NCI-H2171 treated with DMSO at 0.1 percent for 48 hours (cell line): ENCODE data around the gene HLF.

ENCODE experiments used
- DNase-seq: peaks from one replicate; lab custom pipeline; 2025; lab: John Stamatoyannopoulos, UW

Gene HLF

DNA sequence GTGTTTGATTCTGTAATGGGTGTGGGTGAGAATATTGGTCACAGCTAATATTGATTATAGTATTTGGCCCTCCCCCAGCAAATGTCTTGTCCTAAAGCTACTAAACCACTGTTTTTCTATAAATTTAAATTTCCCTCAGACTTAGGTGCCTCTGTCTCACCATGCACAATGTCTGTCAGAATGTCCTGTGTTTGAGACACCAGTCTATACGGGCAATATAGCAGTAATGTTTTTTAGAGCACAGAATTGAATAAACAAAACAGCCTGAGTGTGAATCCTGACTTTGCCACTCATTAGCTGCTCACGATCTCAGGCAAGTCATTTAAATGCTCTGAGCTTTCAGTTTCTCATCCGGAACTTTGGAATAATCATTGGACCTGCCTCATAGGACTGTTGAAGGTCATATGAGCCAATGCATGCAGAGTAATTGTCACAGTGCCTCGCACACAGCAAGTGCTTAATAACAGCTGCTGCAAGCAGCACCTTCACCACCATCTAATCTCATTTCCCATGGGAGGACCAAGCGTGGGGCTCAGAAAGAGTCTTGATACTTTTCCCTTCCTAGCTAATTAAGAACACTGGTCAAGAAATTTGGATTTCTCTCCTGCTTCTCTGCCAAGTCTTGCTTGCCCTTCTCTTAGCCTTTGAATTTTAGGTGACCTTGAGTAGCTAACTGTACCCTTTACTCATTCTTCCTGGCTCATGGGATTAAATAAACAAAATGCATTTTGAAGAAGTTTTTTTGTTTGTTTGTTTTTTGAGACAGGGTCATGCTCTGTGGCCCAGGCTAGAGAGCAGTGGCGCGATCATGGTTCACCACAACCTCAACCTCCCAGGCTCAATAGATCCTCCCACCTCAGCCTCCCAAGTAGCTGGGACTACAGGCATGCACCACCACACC is 9.8 kb downstream of the HLF start:
- no peak for DNase-seq

DNA sequence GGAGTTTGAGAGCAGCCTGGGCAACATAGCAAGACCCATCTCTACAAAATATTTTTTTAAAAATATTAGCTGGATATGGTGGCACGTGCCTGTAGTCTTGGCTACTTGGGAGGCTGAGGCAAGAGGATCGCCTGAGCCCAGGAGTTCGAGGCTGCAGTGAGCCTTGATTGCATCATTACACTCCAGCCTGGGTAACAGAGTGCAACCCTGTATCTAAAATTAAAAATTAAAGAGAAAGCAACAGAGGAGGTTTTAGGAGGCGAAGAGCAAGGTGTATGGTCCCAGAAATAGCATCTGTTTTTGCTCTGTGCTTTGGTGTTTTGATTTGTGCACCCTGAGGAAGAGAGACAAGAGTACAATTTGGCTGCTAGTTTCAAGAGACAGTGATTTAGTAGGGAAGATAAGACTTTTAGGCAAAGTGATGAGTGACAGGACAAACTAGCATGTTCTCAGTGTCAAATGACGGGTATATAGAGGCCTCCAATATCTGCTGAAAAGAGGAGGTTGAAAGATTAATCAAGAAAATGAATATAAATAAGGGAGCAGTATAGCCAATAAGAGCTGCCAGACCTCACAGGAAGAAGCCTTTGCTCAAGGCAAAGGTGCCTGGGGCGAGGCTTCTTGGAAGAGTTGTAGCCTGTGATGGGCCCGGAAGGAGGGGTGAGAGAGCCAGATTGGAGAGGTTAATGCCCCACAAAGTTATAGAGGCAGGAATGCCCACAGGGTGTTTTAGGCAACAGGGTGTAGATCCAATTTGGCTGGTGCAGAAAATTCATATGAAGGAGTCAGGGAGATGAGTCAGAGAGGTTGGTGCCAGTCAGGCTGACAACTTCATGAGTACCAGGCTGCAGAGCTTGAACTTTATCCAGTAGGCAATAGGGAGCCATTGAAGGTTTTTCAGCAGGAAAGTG is 11.4 kb downstream of the HLF start:
- DNase-seq, result no peak

DNA sequence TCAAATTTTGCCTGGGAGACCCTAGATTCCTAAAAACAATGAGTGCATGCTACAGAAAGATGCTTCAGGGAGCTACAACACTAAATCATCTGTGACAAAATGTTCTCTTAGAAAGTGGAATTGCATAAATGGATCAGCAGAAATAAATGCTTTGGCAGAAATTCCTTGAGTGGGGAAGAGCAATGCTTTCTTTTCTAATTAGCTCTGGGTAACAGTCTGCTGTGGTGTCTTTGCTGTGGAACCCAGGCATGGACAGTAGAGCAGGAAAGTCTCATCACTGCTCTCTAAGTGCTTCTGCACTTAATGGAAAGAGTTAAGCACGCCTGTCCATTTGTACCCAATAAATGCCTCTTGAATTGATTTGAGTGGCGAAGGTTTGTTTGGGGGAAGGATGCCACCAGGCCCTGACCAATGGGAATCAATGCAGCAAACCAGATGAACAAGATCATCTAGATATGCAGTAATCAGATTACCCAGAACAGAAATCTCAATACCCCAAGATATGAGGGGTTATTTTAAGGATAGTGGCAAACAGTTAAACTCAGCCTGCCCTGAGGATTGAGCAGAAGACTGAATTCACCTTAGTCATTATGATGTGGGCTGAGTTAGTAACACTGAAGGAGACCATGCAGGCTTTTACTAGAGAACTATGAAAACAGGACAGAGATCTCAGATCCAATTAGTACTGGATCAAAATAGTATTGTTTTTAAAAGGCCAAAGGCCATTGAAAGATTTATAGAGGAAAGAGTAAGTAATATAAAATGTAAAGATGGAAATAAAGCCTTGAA is 13.6 kb downstream of the HLF start:
- DNase-seq, result no peak

DNA sequence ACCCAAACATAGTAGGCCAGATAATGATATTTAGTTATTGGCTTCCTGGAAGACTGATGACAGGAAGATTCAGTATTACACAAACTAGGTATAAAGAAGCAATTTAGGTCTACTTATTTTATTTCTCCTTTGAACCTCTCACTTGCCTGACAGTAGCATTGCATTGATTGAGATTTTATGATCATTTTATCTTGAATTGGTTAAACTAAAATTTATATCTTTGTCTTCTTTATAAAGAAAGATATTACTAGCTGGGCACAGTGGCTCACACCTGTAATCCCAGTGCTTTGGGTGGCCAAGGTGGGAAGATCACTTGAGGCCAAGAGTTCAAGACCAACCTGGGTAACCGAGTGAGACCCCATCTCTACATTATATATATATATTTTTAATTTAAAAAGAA is 14.4 kb downstream of the HLF start:
- DNase-seq, result no peak

DNA sequence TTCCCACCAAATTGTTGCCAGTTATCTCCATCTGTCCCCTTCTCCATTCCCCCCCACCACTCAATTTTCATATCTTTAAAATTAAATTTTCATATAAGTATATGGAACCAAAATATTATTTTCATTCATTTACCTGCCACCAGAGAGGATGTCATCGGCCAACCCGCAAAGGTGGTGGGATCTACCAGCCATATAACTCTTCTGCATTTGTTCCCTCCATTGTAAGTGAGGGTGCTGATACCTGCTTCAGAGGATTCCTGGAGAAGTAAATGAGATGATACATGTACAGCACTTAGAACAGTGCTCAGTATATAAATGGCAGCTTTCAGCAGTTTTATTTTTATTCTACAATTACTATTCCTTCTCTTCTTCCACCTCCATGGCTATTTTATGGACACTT is 15.0 kb downstream of the HLF start:
- DNase-seq, result no peak

DNA sequence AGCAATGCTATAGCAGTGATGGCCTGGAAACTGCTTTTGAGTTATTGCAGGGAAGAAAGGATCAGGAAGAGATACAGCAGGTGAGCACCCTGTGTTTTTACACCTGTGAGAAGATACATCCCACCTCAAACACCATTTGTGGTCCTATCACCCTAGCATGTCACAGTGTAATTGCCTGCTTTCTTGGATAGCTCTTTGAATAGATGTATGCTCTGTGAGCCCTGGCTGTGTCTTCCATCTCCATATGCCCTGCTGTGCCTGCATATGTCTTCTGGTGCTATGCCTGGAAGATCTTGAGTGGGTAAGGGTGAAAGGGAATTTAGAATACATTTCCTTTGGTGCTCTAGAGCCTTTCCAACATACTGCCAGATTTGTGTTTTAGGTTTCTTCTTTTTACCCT is 15.5 kb downstream of the HLF start:
- no peak for DNase-seq

DNA sequence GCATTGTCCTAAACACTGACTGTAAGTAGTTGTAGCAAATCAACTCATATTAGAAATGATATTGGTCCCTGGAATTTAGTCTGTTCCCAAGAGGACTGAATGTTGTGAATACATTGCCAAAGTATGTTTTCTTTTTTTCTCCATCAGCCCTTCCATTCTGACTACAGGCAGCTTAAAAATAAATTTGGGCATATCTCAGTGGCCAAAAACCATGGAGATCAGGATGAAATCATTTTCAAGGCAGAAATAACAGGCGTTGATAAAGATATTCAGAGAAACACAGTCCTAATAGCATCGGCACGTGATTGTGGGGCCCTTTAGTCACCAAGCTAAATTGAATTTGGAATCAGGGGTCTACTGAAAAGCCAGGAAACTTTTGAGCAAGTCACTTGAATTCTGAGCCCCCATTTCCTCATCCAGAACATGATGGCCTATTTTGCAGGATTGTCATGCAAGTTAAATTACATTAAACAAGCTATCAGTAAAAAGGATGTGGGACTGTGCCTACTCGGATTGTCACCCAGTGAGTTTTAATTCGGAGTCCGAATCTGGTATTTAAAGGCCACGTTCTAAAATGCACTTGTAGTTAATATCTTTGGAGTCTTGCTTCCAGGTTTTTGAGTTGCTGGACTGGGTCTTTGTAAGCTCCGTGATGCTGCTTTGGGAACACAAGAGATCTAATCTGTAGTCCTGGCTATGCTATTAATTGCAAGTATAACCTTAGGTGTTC is 17.1 kb downstream of the HLF start:
- DNase-seq, result no peak

DNA sequence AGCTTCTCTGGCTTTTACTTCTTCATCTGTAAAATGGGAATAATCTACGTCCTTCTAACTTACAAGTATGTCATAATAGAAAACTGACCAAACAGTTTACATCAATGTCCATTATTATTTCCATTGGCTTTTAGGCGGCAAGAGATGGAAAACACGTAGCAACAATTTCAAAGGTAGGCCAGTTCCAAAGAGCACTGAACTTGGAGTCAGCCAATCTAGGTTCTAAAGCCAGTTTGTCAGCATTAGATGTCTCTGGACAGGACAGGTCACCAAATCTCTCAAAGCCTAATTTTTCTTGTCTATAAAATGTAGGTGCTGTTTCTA is 17.6 kb downstream of the HLF start:
- DNase-seq, result no peak

DNA sequence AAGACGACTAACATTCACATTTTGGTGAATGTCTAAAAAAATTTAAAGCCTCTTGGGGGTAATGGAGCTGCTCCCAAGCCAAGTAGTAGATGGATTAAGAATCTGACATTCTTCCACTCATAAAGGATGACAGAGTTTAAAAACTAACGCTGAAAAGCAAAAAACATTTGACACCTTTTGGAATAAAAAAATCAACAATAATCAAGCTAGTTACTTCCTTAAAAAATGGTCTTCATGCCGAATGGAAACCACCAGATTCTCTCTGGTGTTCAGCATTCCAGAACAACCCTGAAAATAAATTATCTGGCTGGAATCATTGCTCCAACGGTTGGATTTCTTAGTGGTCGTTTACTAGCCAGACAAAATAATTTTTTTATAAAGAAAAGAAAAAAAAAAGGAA is 18.0 kb downstream of the HLF start:
- no peak for DNase-seq

DNA sequence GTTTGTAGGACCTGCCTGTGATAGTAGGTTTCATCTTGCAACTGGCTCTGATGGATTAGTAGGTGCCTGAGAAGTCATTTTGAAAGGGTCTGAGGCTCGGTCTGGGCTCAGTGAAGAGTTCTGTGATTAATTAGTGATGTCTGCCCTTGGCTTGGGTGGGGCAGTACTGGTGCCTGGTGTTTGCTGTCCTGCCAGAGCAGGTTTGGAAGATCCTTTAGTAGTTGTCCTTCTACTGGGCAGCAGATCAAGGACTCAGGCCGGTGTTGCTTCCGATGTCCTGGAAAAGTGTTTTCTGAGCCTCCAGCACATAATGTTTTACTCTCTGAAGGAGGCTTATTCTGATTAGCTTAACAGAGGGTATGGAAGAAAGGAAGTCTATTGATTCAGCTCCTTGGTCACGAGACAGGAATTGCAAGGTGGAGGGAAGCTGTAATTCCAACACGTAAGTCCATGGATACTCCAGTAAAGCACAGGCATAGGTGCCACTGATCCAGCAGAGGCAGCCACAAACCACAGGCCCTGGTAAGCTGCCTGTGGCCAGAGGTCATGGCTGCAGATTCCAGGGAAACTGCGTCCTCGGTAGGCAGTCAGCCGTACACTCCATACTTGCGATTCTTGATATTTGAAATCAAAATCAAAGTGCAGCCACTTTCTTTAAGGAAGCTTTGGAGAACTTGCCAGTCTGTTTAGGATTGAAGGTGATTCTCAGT is 18.7 kb downstream of the HLF start:
- DNase-seq, result no peak

DNA sequence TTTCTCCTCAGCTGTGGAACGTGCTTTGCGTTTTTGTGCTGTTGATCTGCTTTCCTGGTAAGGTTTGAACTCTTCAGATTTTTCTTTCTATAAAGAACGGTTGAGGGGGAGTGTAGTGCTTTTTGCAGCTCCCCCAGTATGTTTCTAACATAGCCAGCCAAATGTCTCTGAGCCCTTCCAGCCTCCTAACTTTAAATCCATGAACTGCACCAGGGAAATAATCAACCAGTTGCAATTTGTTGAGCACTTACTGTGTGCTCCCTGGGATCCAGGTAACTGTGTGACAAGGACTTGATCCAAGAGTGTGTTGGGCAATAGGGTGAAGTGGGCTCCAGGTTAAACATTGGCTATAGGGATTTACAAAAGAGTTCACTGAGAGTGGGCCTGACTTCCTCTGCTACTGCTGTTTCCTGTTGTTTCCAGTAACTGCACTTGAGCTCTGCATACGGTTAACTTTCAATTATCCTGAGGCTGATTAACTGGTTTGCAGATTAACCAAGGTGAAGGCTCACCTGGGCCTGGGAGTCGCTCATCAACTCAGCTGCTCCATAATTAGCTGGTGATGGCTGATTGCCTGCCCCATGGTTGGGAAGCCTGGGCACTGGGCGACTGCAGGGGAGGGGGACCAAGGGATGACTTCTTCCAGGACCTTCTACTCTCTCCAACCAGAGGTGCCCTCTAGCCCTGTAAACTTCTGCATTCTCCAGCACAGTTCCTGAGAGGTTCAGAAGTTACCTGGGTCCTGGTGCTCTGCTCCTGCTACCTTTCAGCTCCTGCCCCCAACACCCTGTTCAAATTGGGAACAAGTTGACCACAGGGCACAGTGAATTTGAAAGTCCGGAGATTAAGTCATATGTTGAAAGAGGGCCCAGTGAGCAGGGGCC is 19.5 kb downstream of the HLF start:
- DNase-seq, result no peak

DNA sequence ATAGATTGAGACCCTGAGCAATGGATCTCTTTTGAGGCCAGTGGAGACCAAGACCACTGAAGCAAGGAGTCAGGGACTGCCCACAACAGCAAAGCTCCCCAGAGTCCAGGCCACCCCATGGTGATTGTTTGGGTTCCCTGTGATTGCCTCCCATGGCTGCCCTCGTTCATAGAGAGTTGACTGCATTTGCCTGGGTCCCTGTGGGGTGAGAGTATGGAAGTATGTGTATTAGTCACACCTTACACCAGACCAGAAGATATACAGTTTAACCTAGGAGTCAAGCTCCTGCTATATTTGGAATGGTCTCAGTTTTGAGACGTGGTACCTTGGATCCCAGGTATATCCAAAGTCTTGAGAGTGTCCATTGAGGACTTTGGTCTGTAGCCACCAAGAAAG is 20.2 kb downstream of the HLF start:
- no peak for DNase-seq

DNA sequence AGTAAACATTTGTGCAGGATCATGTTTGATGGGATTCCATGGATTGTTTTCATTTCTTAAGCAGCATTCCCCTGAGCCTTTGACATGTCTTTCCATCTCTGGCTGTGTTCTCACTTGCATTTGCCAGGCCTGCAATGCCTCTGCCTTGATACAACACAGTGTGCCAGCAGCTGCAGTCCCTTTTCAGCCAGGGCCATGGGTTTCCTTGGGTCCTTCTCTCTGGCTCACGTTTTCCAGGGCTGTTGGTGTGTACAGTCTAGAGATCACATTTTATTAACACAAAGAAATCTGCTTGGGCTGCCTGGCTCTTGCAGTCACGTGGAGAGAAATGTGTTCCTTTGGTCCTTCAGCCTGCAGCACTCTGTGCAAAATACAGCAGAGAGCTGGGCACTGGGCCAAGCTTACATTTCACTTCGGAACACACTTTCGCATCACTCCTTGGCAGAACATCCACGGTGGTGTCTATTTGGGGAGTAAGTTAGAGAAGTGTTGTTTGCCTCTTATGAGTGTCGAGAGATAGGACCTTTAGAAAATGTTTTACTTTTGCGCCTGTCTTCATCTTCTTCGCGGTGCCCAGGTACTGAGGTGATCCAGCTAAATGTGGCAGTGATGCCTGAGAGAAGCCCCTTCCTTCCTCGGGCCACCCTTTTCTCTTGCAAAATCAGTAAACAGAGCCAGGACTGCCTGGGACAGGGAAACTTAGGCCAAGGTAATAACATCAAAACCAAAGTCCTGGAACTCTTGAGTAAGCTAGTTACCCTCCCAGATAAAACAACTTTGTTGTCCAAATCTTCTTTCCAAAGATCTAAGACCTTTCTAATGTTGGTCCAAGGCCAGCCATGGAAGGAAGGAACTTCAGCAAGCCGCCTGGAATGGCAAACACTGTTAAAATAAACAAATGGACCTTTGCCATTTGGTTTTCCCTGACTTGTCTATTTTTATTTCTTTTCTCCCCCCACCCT is 20.9 kb downstream of the HLF start:
- no peak for DNase-seq

DNA sequence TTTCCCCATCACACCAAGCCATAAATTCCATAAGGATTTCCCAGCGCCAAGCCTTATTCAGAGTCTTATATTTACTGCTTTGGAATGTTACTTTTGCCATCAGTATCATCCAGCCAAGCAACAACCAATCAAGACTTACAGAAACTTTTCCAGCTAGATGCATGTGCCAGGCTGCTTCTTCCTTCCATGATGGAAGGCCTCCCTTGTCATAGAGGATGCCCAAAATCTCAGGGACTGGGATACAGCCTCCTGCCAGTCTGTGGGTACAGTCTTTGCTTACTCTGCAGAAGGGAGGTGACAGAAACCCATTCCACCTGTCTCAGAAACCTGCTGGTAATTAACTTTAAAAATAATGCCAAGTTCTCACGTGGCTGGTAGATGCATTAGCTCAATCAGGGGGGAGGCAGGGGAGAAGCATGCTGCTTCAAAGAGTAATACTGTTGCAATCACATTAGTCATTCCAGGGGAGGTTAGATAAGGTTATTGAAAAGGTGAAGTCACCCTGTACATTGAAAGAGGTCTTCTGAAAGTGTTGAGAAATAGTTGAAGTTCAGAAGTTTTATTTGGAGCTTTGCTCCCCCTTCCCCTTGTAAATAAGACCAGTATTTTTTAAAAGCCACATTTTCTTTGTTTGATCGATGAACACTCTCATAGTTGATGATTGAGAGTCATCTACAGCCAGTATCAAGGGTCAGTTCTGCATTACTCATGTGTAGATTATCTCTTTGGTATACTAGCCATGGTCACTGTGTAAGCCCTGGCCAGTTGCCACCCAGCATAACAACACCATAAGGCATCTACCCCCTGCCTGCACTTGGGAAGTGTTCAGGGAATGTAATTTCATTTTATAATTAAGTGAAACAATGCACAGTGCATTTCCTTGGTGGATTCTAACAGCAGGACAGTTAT is 22.2 kb downstream of the HLF start:
- no peak for DNase-seq

DNA sequence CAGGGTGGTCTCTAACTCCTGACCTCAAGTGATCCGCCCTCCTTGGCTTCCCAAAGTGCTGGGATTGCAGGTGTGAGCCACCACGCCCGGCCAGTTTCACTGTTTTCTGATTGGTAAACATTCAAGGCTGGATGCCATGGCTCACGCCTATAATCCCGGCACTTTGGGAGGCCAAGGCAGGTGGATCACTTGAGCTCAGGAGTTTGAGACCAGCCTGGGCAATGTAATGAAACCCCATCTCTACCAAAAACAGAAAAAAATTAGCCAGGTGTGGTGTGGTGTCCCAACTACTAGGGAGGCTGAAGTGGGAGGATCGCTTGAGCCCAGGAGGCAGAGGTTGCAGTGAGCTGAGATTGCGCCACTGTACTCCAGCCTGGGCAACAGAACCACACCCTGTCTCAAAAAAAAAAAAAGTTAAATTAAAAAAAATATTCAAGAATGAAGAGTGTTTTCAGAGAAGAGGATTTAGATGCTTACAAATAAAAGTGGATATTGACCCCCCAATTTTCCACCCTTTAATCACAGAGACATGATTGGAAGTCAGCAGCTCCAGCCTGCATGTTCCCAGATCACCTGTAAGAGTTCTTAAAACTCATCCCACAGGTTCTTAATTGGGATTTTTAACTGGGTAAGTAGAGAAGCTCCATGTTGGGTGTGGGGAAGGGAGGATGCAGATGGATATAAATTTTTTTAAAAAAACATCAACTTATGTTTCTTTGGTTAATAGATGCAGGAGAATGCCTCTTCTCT is 23.8 kb downstream of the HLF start:
- no peak for DNase-seq

DNA sequence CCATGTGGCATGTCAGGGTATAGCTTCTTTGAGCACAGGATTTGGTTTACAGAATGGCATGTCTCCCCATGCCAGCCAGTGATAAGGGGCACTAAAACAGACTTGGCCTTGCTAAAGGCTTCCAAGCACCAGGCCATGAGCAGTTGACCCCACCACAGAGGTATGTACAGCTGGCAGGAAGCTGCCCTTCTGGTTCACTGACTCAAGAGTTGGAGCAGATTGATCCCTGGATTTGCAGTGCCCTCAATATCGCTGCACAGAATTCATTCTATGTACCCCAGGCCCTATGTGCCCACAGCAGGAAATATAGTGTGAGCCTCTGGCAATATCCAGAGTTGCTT is 24.3 kb downstream of the HLF start:
- no peak for DNase-seq

DNA sequence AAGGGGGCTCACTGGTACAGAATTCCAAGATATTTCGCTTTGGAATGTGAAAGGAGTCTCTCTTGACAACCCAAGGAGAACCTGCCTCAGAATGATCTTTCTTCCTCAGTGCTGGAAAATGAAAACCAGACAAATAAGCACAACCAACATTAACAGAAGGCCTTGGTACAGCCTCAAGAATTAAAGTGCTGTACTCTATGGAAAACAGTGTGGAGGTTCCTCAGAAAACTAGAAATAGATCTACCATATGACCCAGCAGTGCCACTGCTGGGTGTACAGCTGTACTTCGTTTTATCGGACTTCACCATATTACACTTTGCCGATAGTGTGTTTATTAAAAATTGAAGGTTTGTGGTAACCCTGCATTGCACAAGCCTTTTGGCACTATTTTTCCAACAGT is 25.2 kb downstream of the HLF start:
- DNase-seq, result no peak
